Fibroblast of skin of scalp (primary cell): ENCODE results near the gene HDAC8.

Source experiments
- DNase-seq: peaks from one replicate; pipeline ENCODE4 v3.0.0-alpha.2; 2013

HDAC8 gene

DNA sequence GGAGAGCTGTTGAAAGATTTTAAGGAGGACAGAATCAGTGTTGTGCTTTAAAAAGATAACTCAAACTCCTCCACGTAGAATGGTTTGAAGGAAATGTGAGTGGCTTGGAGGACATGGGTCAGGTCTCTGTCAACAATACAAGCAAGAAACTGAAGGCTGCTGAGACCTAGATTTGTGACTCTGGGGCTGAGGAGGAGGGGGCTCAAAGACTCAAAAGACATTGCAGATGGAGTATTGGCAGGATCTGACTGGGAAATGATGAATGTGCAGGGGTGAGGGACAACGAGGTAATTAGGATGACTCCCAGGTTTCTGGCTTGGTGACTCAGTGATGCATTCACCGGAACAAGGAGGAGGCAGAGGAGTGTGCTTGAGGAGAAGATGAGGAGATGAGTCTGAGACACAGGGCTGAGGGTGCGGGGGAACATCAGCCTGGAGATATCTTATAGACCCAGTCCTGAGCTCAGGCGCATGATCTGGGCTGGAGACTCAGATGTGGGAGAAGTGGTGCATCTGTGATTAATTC is 292.3 kb downstream of the HDAC8 start:
- DNase-seq, result no peak
